Colonic mucosa (tissue), 4 donors: ENCODE measurements around the gene PPP1R7. TPM values are rescaled to one million over a fixed set of nuclear protein-coding genes. Genes with fewer than 3 reads are reported as not detected.

ENCODE experiments used
- DNase-seq: peaks from one replicate; pipeline ENCODE4 v3.0.0-alpha.2; 2020
- H3K27ac ChIP-seq: fragments of 200-600 bp; one replicate; pipeline ENCODE4 v1.8.0; 2021
- H3K27me3 ChIP-seq: fragments of 200-600 bp; one replicate; pipeline ENCODE4 v1.8.0; 2021
- H3K36me3 ChIP-seq: fragments of 200-600 bp; one replicate; pipeline ENCODE4 v1.8.0; 2021
- H3K4me1 ChIP-seq: fragments of 200-600 bp; one replicate; pipeline ENCODE4 v1.8.0; 2021; ENCODE audit warnings: mild to moderate bottlenecking
- H3K4me3 ChIP-seq: fragments of 200-600 bp; one replicate; pipeline ENCODE4 v1.8.0; 2021
- H3K9ac ChIP-seq, 2 donors: one replicate each; pipeline ENCODE4 v1.7.0; 2013; ENCODE audit warnings: control low read depth in 2 of 2, low read depth in 2 of 2, low read length in 2 of 2
- H3K9me3 ChIP-seq: fragments of 200-600 bp; one replicate; pipeline ENCODE4 v1.8.0; 2021
- CTCF ChIP-seq: fragments of 200-600 bp; IDR thresholded peaks from one replicate; pipeline ENCODE4 v1.8.0; 2022; ENCODE audit warnings: antibody characterized with exemption, mild to moderate bottlenecking
- intact Hi-C: fragments of 100-400 bp; cut with DNase I; formaldehyde crosslinking; loops from one replicate; pipeline ENCODE4 v1.14.1; 2022
- total RNA-seq, 2 donors: library from RNA; stranded (reverse); fragmentation: NEBNext Ultra II Directional in 1 of 2; extraction: Animal tissue kit (Norgen Biotek cat#: 25700) in 1 of 2; gene quantifications; one replicate each; pipeline ENCODE4 v1.2.1, GENCODE V29; 2021
- donor health status: healthy.
- donor health status: DM: no; HTN: no; CAD: no.
- donor health status: DM: no; HTN: no; CAD: no.

Gene PPP1R7
- total RNA-seq, 2 donors from 2014 or later, result 74.7 to 77.8 TPM

DNA sequence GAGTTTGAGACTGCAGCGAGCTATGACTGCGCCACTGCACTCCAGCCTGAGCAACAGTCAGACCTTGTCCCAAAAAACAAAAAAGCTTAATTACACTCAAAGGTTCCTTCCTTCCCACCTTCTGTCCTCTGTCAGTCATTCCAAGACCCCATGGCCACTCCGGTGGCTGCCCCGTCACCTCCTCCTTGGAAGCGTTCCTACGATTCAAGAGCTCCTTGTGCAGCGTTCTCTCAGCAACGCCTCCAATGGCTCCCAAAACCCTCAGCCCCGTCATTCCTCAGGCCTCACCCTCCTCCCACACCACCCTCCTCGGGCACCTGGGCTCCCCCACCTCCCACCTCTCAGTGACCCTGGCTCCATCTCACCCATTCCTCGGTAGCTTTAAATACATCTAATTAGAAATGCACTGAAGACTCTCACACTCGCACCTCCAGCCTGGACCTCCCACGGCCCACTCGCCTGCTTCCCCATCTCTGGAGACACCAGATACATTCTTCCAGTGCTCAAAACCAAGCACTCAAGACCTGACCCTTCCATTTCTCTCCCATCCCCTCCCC lies 9.0 kb upstream of the PPP1R7 start:
- Histone ChIP-seq H3K4me3 (no peak overlapping the region), H3K9me3 (no peaks in the 10 kb centered on the region), H3K4me1 (no peaks in the 10 kb centered on the region), H3K27me3 (no peaks in the 10 kb centered on the region), H3K9ac (no peak overlapping the region), H3K36me3 (no peaks in the 10 kb centered on the region), H3K27ac (no peak overlapping the region)
- TF ChIP-seq CTCF, result no peak
- DNase-seq, result no peak
- intact Hi-C loops, result no loop called here

DNA sequence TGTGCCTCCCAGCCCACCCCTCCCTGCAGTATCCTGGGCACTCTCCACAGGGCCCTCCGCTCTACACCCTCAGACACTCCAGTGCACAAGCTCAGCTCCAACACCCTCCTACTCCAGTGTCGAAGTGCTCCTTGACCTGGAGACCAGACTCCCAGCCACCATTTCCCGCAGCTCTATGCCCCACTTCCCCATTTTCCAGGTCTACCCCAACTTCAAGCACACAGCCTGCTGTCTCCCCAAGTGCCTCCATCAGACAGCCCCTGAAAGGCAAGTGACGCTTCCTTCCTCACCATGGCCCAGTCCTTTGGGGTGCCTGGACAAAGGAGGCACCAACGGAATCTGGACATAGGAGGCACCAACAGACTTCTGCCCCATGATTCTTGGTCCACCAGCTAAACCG lies 8.2 kb upstream of the PPP1R7 start:
- Histone ChIP-seq H3K4me3 (no peak overlapping the region), H3K27me3 (no peaks in the 10 kb centered on the region), H3K9me3 (no peaks in the 10 kb centered on the region), H3K36me3 (no peaks in the 10 kb centered on the region), H3K9ac (no peak overlapping the region), H3K27ac (no peak overlapping the region), H3K4me1 (no peaks in the 10 kb centered on the region)
- no peak for TF ChIP-seq CTCF
- no peak for DNase-seq
- intact Hi-C loops, result no loop called here

DNA sequence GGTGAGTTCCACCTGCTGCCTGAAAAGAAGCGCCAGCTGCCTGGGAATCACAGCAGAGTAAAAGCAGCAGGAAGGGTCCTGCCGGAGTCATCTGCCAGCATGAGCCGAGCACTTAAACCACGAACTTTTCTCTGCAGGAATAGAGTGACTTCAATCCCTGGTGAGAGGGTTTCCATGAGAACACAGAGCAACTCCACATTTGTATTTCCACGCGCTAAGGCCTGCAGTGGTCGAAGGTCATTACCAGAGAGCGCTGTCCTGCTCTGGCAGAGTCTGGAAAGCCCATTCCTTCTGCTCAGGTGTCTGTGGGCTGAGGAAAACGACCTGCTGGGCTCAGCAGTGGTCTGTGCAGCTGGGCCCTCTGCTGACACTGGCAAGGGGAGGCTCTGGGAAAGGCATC lies 7.7 kb upstream of the PPP1R7 start:
- Histone ChIP-seq H3K27ac (no peak overlapping the region), H3K36me3 (no peaks in the 10 kb centered on the region)

DNA sequence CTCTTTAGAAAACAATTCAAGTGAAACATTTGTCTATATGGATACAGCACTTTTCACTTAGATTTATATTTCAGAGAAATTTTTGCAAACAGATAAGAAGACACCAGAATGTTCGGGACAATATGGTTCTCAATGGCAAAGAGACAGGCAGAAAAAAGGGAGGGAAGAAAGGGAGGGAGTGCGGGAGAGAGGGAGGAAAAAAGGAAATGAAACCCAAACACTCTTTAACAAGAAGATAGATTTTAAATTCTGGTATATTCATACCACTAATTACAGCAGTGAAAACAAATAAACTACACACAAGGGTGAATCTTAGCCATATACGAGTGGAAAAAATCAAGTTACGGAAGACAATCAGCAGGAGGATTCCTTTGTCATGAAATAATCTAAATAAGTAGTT lies 4.0 kb upstream of the PPP1R7 start:
- DNase-seq, result no peak
- Histone ChIP-seq H3K27me3 (no peaks in the 10 kb centered on the region), H3K36me3 (no peaks in the 10 kb centered on the region), H3K9ac (no peak overlapping the region), H3K27ac (no peak overlapping the region), H3K4me1 (peaks cover 7% of the 10 kb centered on the region), H3K4me3 (no peak overlapping the region), H3K9me3 (no peaks in the 10 kb centered on the region)
- TF ChIP-seq CTCF, result no peak
- intact Hi-C loops, result no loop called here

More for the DNA sequence above, 7.7 kb upstream of the PPP1R7 start:
- no peak for DNase-seq
- intact Hi-C loops, result no loop called here
- Histone ChIP-seq H3K4me3 (no peak overlapping the region), H3K4me1 (no peaks in the 10 kb centered on the region), H3K9ac (no peak overlapping the region), H3K9me3 (no peaks in the 10 kb centered on the region), H3K27me3 (no peaks in the 10 kb centered on the region)
- TF ChIP-seq CTCF, result no peak

- intact Hi-C loops, result no loop called here
These were observed 2.9 kb upstream of the PPP1R7 start for GRCh38 chr2:241147336-241147735.

More at GRCh38 chr2:241147336-241147735, 2.9 kb upstream of the PPP1R7 start:
- Histone ChIP-seq H3K9me3 (no peaks in the 10 kb centered on the region), H3K4me3 (no peak overlapping the region), H3K27me3 (no peaks in the 10 kb centered on the region), H3K27ac (no peak overlapping the region), H3K9ac (no peak overlapping the region), H3K36me3 (no peaks in the 10 kb centered on the region), H3K4me1 (peaks cover 9% of the 10 kb centered on the region)
- no peak for TF ChIP-seq CTCF
- DNase-seq, result no peak
